Gastrocnemius medialis (tissue), 4 donors: ENCODE results near the gene SLC24A2.

ENCODE experiments used
- POLR2A ChIP-seq, 2 donors: fragments of 450-650 bp; IDR thresholded peaks; one replicate each; pipeline ENCODE4 v1.6.1; 2017; ENCODE audit warnings: antibody characterized with exemption in 2 of 2, mild to moderate bottlenecking in 2 of 2, moderate library complexity in 2 of 2
- TF ChIP-seq, protein P1 (sequence below), 5 experiments: fragments of 450-650 bp in 3 of 5; fragments of 200-600 bp in 2 of 5; sonication (generic) in 2 of 5; IDR thresholded peaks in 4 of 5; conservative IDR thresholded peaks in 1 of 5; 1 replicate in 4 of 5; 2 replicates in 1 of 5; pipeline ENCODE4 v1.5.1; 2016 to 2019; ENCODE audit warnings: antibody characterized with exemption in 5 of 5, mild to moderate bottlenecking in 3 of 5, moderate library complexity in 3 of 5

DNA sequence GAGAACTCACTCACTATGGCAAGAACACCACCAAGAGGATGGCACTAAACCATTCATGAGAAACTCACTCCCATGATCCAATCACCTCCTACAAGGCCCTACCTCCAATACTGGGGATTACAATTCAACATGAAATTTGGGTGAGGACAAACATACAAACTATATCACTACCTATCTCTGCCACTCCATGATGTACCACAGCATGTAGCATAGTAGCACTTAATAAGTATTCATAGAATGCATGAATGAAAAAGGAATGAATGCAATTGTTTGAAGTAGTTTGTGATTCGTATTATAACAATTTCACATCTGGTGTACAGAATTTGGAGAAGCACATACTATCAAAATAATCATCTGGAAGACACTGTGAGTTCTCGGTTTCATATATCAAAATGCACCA, 27.9 kb upstream of the SLC24A2 start:
- TF ChIP-seq, protein P1, sequence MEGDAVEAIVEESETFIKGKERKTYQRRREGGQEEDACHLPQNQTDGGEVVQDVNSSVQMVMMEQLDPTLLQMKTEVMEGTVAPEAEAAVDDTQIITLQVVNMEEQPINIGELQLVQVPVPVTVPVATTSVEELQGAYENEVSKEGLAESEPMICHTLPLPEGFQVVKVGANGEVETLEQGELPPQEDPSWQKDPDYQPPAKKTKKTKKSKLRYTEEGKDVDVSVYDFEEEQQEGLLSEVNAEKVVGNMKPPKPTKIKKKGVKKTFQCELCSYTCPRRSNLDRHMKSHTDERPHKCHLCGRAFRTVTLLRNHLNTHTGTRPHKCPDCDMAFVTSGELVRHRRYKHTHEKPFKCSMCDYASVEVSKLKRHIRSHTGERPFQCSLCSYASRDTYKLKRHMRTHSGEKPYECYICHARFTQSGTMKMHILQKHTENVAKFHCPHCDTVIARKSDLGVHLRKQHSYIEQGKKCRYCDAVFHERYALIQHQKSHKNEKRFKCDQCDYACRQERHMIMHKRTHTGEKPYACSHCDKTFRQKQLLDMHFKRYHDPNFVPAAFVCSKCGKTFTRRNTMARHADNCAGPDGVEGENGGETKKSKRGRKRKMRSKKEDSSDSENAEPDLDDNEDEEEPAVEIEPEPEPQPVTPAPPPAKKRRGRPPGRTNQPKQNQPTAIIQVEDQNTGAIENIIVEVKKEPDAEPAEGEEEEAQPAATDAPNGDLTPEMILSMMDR (IDR thresholded peaks at IDR 0.05 in 4 of 5, conservative IDR thresholded peaks at IDR 0.05 in 1 of 5): no peak
- no peak for TF ChIP-seq POLR2A (IDR thresholded peaks at IDR 0.05)
